Eye (tissue), 1 donor: ENCODE data around the gene SEMA4D.
A peak's percentile ranks its signal among the peaks of the same experiment; 100 is the strongest.

ENCODE experiments used
- DNase-seq: peaks from one replicate; pipeline ENCODE4 v3.0.0-alpha.2; 2015

The SEMA4D gene

DNA sequence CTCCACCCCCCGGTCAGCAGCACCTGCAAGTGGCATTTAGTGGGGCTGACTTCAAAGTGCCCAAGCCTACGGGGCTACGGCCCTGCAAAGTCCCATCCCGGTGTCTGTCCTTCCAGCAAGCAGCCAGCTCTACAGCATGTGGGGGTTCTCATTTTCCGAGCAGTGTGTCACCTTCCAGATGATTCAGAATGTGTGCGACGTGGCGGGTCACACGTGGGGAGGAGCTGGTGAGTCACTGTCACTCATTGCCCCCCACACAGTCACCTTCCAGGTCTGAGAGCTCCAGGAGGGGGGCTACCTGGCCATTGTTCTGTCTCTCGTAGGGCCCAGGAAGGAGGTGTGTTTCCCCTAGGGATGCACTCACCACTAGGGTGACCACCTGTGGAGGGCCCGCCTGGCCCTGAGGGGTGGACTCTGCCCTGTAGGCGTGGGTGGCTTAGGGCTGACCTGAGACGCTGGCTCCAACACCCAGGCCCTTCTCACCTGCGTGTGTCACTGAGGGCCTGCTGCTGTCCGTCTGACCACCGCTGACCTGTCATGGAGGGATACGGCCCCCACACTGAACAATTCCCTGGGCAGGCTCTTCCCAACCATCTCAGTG lies 70.2 kb downstream of the SEMA4D start:
- no peak for DNase-seq

DNA sequence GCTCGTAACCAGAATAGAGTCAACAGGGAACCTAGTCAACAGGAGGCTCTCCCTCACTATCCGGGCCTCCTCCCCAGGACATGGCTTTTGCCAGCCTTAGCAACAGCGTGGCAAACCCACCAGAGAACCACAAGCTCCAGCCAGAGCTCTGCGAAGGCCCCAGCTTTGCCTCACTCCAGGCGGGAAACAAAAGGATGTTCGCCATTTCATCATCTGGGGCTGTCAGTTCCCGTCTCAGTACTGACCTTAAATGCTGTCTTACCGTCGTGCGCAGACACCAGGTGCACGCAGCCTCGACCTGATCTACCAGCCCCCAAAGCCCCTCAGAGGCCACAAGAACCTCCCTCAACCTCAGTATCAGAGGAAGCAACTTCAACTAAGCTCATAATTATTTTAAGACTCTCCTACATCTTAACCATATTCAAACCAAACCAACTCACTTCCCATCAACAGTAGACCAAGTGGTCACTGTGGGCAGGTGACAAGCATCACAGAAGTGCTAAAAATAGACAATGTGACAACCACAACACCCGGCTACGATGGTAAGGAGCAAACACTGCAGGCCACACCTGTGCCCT lies 71.4 kb downstream of the SEMA4D start:
- DNase-seq: no peak

DNA sequence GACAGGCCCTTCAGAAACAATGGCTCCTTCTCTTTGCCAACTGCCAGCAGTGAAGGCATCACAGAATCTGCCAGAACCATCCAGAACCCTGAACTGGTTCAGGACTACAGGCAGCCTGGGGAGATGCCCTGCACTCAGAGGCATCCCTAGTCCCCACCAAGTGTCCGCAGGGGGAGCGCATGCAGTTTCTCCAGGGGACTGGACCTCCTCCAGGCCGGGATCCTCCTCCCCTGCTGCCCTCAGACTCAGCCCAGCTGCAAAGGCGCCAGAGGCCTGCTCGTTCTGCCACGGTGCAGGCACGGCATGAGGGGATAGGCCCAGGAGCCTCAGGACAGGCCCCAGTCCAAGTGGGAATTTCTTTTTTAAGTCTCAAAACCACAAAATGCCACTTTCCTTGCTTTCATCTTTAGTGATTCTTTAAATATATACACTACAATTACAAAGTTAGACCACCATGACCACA lies 72.0 kb downstream of the SEMA4D start:
- DNase-seq: no peak

DNA sequence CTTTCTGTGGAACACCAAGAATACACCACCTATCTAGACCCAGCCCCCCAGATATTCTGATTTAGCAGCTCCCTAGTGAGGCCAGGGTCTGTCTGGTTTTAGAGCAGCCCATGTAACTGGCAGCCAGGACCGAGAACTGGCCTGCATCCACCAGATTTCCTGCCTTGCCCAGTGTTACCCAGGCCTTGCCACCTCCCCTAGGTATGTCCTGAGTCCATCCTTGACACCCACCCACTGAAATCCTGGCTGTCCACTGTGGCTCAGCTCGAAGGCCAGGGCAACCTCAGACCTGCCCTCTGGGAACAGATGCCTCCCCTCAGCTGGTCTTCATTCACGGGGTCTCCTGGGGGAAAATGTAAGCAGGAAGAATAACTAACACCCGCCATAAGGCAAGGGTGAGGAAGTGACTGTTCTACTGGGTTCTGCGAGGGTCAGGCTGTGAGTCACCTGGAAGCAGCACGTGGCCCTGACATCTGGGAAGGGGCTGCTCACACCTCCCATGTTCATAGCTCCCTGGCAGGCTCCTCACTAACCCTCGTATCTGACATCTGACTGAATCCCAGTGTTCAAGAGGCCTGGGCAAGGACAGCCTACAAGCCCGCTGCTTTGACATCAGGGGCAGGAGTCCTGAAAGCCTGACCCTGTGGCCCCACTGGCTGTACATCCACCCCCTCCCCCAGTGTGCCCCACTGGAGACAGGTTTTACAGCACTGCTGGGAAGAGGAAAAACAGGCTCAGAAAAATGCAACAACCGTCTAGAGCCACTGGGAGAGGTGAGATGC lies 72.7 kb downstream of the SEMA4D start:
- no peak for DNase-seq

DNA sequence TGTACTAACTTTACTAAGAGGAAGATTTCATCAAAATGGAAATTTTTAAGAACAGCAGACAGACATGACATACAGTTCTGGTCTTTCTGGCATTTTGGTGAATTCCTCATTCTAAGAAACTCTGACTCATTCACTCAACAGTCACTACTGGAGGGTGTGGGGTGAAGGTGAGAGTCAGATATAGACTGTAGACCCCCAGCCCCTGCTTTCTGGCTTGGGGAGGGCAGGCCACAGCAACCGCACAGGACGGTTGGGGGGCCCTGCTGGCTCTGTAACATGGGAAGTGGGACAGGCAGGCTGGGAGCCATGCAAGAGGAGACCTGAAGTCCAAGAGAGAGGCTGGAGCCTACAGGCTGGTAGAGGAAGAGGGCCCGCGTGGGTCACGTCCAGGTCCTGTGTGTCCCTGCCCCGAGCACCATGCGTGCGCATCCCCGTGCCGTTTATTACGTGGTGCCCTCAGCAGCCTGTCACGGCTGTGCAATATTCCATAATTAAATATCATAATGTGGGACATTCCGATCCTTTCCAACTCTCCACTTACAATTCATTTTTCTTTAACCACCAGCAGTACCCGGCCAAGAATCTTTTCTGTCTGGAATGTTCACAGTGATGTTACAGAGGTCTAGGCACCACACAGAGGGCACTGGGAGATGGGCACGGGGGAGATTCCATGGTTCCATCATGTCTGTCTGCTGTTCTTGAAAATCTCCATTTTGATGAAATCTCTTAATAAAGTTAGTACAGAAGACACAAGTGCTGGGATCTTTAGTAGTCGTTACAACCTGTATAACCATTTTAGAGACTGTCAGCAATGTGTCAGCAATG lies 75.5 kb downstream of the SEMA4D start:
- no peak for DNase-seq

GRCh38 chr9:89421595-89421994 lies 76.3 kb downstream of the SEMA4D start:
- no peak for DNase-seq

DNA sequence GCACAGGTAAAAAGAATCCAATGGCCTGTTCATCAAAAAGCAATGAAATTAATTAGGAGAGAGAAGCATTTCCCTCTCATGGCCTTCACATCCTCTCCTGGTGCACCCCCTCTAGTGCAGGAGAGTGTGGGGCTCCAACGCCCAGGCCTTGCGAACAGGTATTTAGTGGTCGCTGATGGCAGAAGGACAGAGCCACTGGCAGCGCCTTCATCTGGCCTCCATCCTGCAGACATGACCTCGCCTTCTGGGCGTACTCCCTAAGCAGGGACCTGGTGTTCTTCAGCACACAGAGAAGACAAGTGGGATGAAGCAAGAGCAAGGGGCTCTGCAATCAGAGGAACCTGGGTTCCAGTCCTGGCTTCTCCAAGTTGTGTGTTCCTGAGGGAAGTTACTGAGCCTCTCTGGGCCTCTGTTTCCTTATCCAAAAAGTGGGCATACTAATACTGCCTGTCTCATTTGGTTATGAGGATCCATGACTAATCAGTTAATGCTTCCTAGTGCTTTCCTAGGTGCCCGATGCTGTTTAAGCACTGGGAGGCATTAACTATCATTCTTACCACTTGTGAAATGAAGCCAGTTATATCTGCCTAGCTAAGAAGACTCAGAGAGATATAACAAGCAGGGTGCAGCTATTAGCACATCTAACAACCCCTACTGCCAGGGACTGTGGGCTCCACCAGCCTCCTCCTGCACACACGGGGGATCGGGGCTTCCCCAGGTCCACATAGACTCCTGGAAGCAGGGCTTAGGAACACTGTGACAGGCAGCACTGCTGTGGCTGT lies 77.3 kb downstream of the SEMA4D start:
- DNase-seq: no peak

GRCh38 chr9:89419978-89420394 lies 77.9 kb downstream of the SEMA4D start:
- no peak for DNase-seq

GRCh38 chr9:89418882-89419640 lies 78.9 kb downstream of the SEMA4D start:
- no peak for DNase-seq

GRCh38 chr9:89418474-89418845 lies 79.5 kb downstream of the SEMA4D start:
- no peak for DNase-seq

- DNase-seq: no peak
Observed at GRCh38 chr9:89417832-89418473, 80.0 kb downstream of the SEMA4D start.

GRCh38 chr9:89414670-89415324 lies 83.1 kb downstream of the SEMA4D start:
- DNase-seq: no peak

- no peak for DNase-seq
Observed at GRCh38 chr9:89413963-89414638, 83.8 kb downstream of the SEMA4D start.

DNA sequence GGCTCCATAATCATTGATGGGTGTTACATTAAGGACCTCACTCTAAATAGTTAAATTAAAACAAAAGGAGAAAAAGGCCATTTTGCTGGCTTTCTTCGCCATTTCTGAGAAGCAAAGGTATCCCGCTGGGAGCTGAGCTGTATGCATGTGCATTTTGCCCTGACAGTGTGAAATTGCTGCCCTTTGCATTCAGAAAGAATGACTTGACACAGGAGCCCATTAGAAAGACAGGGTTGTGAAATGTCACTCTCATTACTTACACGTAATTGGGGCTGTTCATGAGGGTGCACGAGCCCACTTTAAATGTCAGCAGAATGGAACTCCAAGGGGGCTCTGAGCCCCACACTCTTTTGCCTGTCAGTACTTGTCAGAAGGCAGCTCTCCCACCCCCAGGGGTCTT lies 85.0 kb downstream of the SEMA4D start:
- peak; percentile 54 for DNase-seq

- DNase-seq: peak; percentile 29
Observed at GRCh38 chr9:89412541-89412940, 85.4 kb downstream of the SEMA4D start.

- DNase-seq: no peak
Observed at GRCh38 chr9:89411759-89412158, 86.2 kb downstream of the SEMA4D start.

DNA sequence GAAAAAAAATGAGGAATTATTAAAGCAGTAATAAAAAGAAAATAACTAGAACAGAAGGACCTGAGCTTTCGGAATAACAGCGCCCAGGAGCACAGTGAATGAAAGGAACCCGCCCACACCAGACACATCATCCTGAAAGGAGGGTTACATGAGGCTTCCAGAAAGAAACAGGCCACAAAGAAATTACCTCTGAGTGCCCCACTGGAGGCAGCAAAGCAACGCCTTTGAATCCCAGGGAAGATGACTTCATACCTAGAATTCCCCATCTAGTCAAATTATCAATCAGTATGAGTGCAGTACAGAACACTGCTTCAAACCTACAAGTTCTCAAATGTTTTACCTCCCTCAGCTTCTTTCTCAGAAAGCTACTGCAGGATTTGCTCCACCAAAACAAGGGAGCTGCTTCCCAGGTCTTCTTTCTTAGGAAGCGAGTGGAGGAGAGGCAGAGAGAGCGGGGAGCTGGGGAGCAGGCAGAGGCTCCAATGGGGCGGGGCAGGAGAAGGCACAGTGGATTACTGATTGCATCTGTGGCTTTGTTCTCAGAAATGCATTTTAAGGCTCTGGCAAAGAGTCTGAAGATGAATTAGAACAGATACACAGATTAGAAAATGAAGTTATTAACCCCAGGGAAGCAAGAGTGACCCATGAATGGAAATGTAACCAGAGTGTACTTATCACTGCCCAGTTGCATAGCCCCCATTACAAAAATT lies 87.1 kb downstream of the SEMA4D start:
- DNase-seq: no peak

DNA sequence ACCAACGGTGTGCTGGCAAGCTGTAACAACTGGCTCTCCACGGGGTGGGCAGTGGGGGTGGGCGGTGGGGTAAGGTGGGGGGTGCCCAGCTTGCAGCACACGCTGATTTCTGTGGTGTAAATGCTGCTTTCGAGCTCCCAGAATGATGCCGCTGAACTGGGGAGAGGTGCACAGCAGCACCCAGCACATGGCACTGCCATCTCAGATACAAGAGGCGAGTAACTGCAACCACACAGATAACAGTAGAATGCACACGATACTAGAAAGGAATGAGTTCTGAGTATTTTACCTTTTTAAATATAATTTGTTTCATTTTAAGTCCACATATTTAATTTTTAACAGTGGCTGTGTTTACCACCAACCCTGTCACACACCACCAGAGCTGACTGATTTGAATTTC lies 87.9 kb downstream of the SEMA4D start:
- DNase-seq: no peak

DNA sequence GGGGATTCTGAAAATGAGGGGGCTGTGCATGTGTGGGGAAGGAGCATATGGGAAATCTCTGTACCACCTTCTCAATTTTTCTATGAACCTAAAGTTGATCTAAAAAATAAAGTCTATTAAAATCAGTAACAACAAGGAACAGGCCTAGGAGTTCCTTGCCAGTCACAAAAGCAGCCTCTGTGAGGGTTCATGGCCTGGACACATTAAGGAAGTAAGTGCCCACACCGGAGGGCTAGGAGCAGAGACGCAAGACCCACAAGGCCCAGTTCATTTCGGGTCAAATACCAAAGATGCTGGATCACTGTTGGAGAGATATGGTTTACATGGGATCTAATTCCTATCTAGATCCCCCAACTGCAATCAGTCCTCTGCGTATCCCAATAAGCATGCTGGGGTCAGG lies 88.4 kb downstream of the SEMA4D start:
- no peak for DNase-seq
